Activated CD4-positive, alpha-beta T cell treated with anti-CD3 and anti-CD28 coated beads for 1 hour (primary cell): ENCODE data around the gene COPZ2.
A peak's percentile ranks its signal among the peaks of the same experiment; 100 is the strongest.
"Not testable (repeated sequence)": the region's sequence is repeated elsewhere in the genome, so short reads cannot be mapped to it uniquely, and the experiment has no call there.

Source experiments
- DNase-seq: peaks from one replicate; pipeline ENCODE4 v3.0.0-alpha.2; 2020

The COPZ2 gene

DNA sequence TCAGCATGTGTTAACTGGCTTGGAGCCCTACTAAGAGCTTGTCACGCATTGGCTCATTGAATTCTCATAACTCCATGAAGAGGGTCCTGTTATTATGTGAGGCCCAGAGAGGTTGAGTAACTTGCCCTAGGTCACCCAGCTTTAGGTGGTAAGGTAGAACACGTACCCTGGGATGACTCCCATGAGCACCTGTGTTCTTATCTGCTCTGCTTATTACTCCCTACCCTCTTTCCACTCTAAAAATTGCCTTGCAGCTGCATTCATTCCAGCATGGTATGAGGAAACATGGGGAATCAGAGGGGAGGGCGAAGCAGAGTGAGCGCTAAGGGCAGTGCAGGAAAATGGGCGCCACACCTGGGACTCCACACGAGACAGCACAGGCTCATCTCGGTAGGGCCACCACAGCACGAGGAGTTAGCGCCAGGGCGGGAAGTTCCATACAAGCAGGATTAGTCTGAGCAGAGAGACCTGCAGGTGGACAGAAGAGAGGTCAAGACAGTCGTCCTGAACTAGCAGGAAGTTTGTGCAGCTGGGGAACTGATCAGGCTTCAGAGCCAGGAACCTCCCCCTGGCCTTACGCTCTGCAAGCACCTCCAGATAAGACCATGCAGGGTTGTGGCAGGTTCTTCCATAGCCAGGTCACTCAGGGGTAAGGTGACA, 10.1 kb downstream of the COPZ2 start:
- DNase-seq = no peak

DNA sequence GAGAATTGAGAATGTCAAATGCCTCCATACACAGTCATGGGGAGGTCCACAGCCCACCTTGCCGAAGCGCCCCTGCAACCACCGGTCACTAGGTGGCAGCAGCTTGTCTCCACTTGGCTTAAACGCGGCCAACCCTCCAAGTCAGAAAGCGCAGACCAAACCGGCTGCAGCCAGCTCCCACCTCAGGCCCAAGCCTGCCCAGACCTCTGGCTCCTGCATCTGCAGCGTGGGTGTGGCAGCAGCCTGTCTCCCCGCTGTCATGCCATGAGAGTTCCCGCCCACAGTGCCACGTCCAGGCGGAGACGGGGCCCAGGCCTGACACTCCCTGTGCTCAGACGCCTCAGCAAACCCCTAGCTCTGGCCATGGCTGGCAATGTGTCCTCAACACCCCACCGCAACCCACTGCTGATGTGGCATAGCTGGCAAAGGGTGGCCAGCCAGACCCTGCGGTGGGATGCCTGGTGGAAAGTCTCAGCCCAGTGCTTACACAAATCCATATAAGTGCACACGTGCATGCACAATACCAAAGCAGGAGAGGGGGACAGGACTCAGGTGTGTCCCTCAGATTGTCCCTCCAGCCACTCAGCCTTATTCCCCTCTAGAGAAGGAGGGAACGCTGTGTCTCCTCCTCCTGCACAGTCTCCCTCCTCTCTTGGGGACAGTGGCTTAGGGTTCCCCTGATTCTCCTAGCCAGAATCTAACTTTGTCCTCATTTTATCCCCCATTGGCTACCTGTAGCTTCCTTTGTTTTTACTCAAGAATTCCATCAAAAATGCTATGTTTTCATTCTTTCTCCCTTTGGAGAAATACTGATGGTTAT, 10.9 kb downstream of the COPZ2 start:
- DNase-seq = peak; percentile 56

DNA sequence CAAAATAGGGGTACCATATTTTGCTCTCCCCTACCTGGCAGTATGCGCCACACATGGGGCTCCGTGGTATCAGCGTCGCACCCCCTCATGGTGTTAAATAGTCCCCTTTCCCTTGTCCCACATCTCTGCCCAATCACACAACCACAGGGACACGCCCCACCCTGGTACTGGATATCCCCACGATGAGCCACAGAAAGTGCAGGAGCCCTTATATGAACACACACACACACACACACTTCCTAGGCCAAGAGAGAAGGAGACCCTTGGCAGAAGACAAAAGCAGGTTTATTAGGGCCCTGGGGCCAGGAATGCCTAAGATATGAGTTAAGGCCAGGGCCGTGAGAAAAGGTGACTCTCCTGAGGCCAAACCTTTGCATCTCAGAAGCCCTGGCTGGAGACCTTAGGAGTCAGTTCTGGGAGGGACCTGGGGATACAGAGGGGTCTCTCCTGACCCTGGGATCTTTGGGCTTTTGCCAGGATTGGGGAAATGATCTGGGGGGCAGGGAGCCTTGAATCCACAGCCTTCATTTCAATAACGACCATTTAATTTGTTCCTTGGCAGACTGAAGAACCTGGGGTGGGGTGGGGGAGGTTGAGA, 11.6 kb downstream of the COPZ2 start:
- DNase-seq = no peak

- DNase-seq = peak; percentile 96
These were observed 12.3 kb downstream of the COPZ2 start for GRCh38 chr17:48025040-48025903.

- no peak for DNase-seq
These were observed 13.2 kb downstream of the COPZ2 start for GRCh38 chr17:48024149-48025039.

- no peak for DNase-seq
These were observed 14.0 kb downstream of the COPZ2 start for GRCh38 chr17:48023400-48024148.

- no peak for DNase-seq
These were observed 14.7 kb downstream of the COPZ2 start for GRCh38 chr17:48022901-48023300.

DNA sequence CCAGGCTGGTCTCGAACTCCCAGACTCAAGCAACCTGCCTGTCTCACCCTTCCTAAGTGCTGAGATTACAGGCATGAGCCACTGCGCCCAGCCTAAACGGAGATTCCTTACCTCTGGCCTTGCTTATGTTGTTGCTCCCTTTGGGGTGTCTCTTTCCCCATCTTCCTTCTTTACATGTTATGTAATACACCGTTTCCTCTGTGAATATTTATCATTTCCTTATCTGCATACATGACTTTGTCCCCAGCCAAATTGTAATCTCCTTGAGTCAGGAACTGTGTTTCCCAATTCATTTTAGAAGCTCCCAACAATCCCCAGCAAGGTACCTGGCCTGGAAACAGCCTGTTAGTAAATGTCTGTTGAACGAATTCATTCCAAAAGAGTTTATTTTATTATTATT, 15.7 kb downstream of the COPZ2 start:
- no peak for DNase-seq

DNA sequence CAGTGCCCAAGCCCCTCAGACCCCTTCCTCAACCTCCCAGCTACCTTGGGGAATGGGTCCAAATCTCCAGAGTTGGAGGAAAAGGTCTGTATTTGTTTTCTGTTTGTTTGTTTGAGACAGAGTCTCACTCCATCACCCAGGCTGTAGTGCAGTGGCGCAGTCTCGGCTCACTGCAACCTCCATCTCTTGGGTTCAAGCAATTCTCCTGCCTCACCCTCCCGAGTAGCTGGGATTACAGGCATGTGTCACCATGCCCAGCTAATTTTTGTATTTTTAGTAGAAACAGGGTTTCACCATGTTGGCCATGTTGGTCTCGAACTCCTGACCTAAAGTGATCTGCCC, 19.8 kb downstream of the COPZ2 start:
- DNase-seq = not testable (repeated sequence)

DNA sequence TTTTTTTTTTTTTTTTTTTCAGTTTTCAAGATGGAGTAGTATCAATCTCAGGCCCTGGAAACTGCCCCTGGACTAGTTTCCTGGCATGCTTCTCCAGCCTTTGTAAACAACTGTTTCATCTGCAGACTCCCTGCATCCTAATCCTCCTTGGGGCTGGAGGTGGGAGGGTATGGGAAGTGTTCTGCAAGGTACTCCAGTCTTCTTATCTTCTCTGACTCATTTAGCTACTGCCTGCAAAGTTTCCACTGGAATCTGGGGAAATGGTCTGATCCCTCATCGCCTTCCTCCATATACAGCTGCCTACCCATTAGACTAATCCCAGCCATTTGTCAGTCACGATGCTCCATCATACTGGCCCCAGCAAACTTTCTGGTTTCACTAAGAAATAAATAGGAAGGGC, 21.5 kb downstream of the COPZ2 start:
- DNase-seq = no peak

- DNase-seq = no peak
These were observed 22.9 kb downstream of the COPZ2 start for GRCh38 chr17:48014595-48015111.

DNA sequence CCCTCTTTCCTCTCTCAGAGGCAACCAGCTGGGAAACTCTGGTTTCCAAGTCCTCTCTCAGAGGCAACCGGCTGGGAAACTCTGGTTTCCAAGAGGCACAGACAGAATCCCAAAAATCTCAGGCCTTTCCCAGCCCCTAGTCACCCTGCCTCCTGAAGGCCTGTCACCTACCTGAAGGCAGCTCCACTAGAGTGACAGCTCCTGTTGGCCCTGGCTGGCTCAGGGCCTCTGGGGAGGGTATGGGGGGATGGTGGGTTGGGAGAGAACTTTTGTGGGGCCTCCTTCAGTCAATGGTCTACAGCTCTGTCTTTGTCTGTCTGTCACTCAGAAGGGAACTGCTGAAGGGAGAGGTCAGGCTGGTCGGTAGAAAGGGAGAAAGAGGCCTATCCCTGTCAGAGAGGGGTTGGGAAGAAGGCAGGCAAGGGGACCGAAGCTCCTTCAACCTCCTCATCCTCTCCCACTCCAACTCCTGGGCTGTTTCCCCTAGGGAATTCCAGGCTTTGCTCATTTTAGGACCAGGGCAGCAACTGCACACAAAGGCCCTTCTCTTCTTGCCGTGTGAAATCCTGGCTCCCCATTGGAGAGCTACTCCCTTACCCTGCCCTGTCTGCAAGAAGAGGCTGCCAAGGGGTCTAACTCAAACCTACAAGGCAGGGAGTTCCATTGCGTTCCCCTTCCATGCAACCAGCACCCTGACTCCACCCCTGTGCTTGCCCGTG, 23.6 kb downstream of the COPZ2 start:
- DNase-seq = no peak

- no peak for DNase-seq
These were observed 24.9 kb downstream of the COPZ2 start for GRCh38 chr17:48012654-48013053.

DNA sequence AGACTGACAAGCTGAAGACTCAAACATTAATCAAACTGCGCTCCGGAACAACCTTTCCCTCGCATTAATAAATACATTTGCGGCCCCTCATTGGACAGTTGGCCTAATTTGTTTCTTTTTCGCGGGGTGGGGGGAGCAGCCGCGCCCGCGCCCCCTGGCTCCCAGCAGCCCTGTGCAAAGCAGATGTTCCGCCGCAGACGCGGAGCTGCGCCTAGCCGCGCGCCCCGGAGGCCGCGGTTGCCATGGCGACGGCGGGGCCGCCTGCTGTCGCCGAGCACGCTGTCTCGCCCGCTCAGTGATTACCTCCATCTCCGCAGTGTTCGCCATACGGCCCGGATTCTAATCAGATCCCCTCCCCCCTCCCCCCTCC, 25.5 kb downstream of the COPZ2 start:
- peak; percentile 52 for DNase-seq

DNA sequence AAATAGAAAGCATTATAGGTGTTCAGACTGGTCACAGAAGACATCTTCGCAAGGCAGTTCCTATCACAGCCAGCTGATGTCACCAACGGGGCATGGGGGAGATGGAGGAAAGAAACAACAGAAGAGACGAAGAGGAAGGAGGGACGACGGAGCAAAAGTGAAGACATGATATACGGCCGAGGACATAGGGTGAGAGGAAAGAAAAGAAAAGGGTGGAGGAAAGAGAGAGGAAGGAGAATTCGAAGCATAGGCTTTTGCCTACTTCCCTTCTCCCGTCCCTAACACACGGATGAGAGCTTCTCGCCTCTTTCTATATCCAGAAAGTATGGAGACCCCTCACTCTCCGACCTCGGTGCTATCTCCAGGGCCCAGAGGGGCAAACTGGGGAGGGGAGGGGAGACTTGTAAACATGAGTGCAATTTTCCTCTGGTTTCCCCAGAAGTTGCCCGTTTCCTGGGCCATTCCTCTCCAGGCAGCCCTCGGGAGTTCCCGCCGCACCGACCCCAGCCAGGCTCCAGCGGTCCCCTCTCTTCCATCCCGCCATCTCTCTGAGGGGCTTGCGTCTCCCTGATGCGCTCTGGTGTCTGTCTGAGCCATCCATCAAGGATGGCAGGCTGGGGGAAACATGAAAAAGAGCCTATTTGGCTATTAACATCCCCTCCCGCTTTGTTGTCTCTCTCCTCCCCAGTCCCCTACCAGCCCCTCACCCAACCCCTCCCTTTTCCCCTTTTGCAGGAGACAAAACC, 26.0 kb downstream of the COPZ2 start:
- peak; percentile 24 for DNase-seq

- no peak for DNase-seq
These were observed 27.4 kb downstream of the COPZ2 start for GRCh38 chr17:48010193-48010592.

- DNase-seq = no peak
These were observed 30.5 kb downstream of the COPZ2 start for GRCh38 chr17:48006936-48007709.

DNA sequence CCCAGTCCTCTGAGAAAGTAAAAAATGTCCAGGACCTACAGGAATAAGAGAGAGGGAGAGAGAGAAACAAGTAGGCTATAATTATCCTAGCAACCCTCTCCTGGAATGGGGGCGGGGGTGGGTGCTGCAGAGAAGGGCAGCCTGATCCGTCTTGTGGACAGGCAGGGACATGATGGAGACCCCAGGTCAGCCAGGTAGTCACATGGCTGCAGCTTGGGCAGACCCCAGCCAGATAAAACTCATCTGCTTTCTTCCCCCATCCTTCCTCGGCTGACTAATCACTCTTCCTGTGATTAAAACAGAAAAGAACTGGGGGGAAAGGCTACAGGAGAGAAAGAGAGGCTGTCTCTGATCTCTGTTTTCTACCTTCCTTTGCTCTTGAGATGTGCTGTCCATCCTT, 32.6 kb downstream of the COPZ2 start:
- no peak for DNase-seq
